ENCODE measurements around the gene TBX6.

DNA sequence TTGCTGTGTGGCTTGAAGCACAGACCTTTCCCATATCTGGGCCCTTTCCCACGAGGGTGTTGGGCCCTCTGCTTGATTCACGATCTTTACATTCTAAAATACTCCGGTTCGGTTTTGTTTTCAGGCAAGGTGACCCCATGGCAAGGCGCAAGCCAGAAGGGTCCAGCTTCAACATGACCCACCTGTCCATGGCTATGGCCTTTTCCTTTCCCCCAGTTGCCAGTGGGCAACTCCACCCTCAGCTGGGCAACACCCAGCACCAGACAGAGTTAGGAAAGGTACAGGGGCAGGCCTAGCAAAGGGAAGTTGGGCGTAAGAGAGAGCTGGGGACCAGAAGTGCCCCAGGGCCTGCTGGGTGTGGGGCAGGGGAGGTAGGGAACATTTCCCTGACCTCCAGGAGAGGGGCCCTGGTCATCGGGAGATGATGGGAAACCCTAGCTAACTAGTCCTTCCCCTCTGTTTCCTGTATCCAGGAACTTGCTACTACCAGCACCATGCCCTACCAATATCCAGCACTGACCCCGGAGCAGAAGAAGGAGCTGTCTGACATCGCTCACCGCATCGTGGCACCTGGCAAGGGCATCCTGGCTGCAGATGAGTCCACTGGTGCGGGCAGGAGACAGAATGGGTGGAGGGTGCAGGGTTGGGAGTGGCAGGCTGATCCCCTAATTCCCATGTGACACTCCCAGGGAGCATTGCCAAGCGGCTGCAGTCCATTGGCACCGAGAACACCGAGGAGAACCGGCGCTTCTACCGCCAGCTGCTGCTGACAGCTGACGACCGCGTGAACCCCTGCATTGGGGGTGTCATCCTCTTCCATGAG is 24.8 kb downstream of the TBX6 start:
- TF ChIP-seq ZNF274 (IDR thresholded peaks at IDR 0.05; ENCODE audit: low read depth, low read length): no peak
- no peak for TF ChIP-seq YY1 (IDR thresholded peaks at IDR 0.05; ENCODE audit: insufficient read depth, insufficient read length)
- no peak for TF ChIP-seq SUZ12 (IDR thresholded peaks at IDR 0.05; ENCODE audit: extremely low read depth, insufficient read depth, insufficient read length)
